Endodermal cell (in vitro differentiated cells): ENCODE data around the gene DCUN1D3. TPM values are rescaled to one million over a fixed set of nuclear protein-coding genes. Genes with fewer than 3 reads are reported as not detected.

Source experiments
- DNase-seq: peaks from one replicate; pipeline ENCODE4 v3.0.0-alpha.2; 2017
- H3K27ac ChIP-seq: 2 replicates; pipeline ENCODE4 v1.5.1; 2013; ENCODE audit warnings: mild to moderate bottlenecking, low read depth, low read length, moderate library complexity
- H3K27me3 ChIP-seq: 2 replicates; pipeline ENCODE4 v1.6.1; 2013; ENCODE audit warnings: mild to moderate bottlenecking, low read length, moderate library complexity; ENCODE audit not compliant: insufficient read depth, control insufficient read depth, poor library complexity, severe bottlenecking
- H3K36me3 ChIP-seq: 2 replicates; pipeline ENCODE4 v1.7.0; 2013; ENCODE audit warnings: mild to moderate bottlenecking, low read length, moderate library complexity; ENCODE audit not compliant: control insufficient read depth, insufficient read depth
- H3K4me1 ChIP-seq: one replicate; pipeline ENCODE4 v1.7.0; 2013; ENCODE audit warnings: low read length; ENCODE audit not compliant: control insufficient read depth, insufficient read depth
- H3K4me3 ChIP-seq: 2 replicates; pipeline ENCODE4 v1.5.1; 2013; ENCODE audit warnings: mild to moderate bottlenecking, low read length, moderate library complexity
- H3K9ac ChIP-seq: 2 replicates; pipeline ENCODE4 v1.6.1; 2013; ENCODE audit warnings: mild to moderate bottlenecking, low read length, moderate library complexity; ENCODE audit not compliant: poor library complexity, severe bottlenecking; ENCODE audit errors: extremely low read depth
- H3K9me3 ChIP-seq: 2 replicates; pipeline ENCODE4 v1.6.1; 2013; ENCODE audit warnings: mild to moderate bottlenecking, low read length, moderate library complexity; ENCODE audit not compliant: control insufficient read depth
- H3K27ac Mint-ChIP-seq: 2 replicates; pipeline ENCODE4 v1.8.0; 2020; ENCODE audit warnings: mixed read lengths
- H3K27me3 Mint-ChIP-seq: 2 replicates; pipeline ENCODE4 v1.8.0; 2021; ENCODE audit warnings: mild to moderate bottlenecking, mixed read lengths; ENCODE audit not compliant: insufficient read depth
- H3K36me3 Mint-ChIP-seq: 2 replicates; pipeline ENCODE4 v1.8.0; 2020; ENCODE audit warnings: low read depth, mixed read lengths
- H3K4me1 Mint-ChIP-seq: 2 replicates; pipeline ENCODE4 v1.8.0; 2020; ENCODE audit warnings: mixed read lengths
- H3K4me3 Mint-ChIP-seq: 2 replicates; pipeline ENCODE4 v1.8.0; 2020; ENCODE audit warnings: mild to moderate bottlenecking, moderate library complexity, mixed read lengths
- H3K9me3 Mint-ChIP-seq: 2 replicates; pipeline ENCODE4 v1.8.0; 2020; ENCODE audit warnings: mild to moderate bottlenecking, mixed read lengths
- CTCF ChIP-seq: fragments of 200-600 bp; sonication (generic); conservative IDR thresholded peaks from 2 replicates; pipeline ENCODE4 v1.5.0; 2021; ENCODE audit warnings: antibody characterized with exemption, mild to moderate bottlenecking
- WGBS, 2 experiments: methylation state at CpG; one replicate each; pipeline versions ENCODE4 v1.1.5 to v1.1.7; 2013; ENCODE audit warnings: missing lambda C conversion rate in 2 of 2, mixed read lengths in 1 of 2; ENCODE audit not compliant: insufficient coverage in 1 of 2, insufficient read length in 1 of 2; 5-methylcytosine and 5-hydroxymethylcytosine counted together
- total RNA-seq, 2 donors: library from RNA; stranded (reverse); fragmentation: NEBNext Ultra II Directional in 1 of 2; extraction: Animal tissue kit (Norgen Biotek cat#: 25700) in 1 of 2; gene quantifications; 2 replicates in 1 of 2; 3 replicates in 1 of 2; pipeline ENCODE4 v1.2.1, GENCODE V29; 2021

DCUN1D3 gene
- total RNA-seq, 2 donors from 2014 or later = 21.3 to 22.7 TPM

DNA sequence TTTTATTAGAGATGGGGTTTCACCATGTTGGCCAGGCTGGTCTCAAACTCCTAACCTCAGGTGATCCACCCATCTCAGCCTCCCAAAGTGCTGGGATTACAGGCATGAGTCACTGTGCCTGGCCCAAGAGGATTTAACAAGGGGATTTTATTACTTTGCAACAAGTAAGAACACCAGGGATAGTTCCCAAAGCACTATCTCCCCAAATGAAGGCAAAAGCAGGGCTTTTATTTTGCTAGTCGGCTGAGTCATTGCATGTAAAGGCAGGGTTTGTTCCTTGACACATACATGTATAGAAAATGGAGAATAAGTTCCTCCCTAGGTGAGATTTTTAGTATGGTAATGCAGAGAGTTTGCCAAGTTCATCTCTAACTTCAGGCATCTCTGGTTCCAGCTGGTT lies 69.8 kb downstream of the DCUN1D3 start:
- H3K9ac ChIP-seq = no peak overlapping the region
- peaks cover 10% of the 10 kb centered on the region for H3K4me1 Mint-ChIP-seq
- no peaks in the 10 kb centered on the region for H3K9me3 Mint-ChIP-seq
- no peak overlapping the region for H3K27ac ChIP-seq
- no peak for TF ChIP-seq CTCF
- H3K27me3 Mint-ChIP-seq = no peaks in the 10 kb centered on the region
- H3K27ac Mint-ChIP-seq = no peak overlapping the region
- H3K36me3 Mint-ChIP-seq = peaks cover 13% of the 10 kb centered on the region
- no peak for DNase-seq
- H3K27me3 ChIP-seq = no peaks in the 10 kb centered on the region
- H3K9me3 ChIP-seq = peaks cover 10% of the 10 kb centered on the region
- 92% methylated on average over 1 of the region's 1 CpG; no CpG with 5 or more reads in 1 of the 2 experiments for WGBS, 2 experiments
- H3K36me3 ChIP-seq = no peaks in the 10 kb centered on the region
- no peak overlapping the region for H3K4me3 ChIP-seq
- peaks cover 6% of the 10 kb centered on the region for H3K4me1 ChIP-seq
- no peak overlapping the region for H3K4me3 Mint-ChIP-seq

DNA sequence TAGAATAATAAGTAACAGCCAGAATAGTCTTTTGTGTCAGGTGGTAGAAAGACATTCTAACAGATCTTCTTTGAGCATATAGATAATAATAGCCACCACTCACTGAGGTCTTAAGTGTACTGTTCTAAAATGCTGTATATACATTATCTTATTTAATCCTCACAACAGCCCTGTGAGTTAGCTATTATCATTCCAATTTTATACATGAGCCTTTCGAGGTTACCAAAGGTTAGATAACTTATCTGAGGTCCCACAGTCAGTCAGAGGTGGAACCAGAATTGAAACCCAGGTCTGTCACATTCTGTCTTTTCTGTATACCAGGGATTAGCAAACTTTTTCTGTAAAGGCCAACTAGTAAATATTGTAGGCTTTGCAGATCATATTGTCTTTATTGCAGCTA lies 70.6 kb downstream of the DCUN1D3 start:
- Histone ChIP-seq H3K27me3 (no peaks in the 10 kb centered on the region), H3K4me3 (no peak overlapping the region), H3K27ac (no peak overlapping the region), H3K4me1 (peaks cover 9% of the 10 kb centered on the region), H3K9ac (no peak overlapping the region), H3K9me3 (peaks cover 4% of the 10 kb centered on the region), H3K36me3 (no peaks in the 10 kb centered on the region)
- Mint-ChIP-seq H3K4me3 (no peak overlapping the region), H3K36me3 (peaks cover 6% of the 10 kb centered on the region), H3K9me3 (no peaks in the 10 kb centered on the region), H3K27ac (no peak overlapping the region), H3K4me1 (peaks cover 13% of the 10 kb centered on the region), H3K27me3 (no peaks in the 10 kb centered on the region)
- DNase-seq = no peak
- WGBS, 2 experiments = 83 to 95% methylated on average over 1 of the region's 1 CpG
- no peak for TF ChIP-seq CTCF

GRCh38 chr16:20826039-20826566 lies 74.1 kb downstream of the DCUN1D3 start:
- no peak overlapping the region for H3K27ac ChIP-seq
- DNase-seq = no peak
- Mint-ChIP-seq H3K4me1 (peaks cover 13% of the 10 kb centered on the region), H3K27ac (no peak overlapping the region), H3K36me3 (peaks cover 6% of the 10 kb centered on the region), H3K4me3 (no peak overlapping the region), H3K9me3 (no peaks in the 10 kb centered on the region), H3K27me3 (no peaks in the 10 kb centered on the region)
- TF ChIP-seq CTCF = no peak
- H3K27me3 ChIP-seq = no peaks in the 10 kb centered on the region
- peaks cover 5% of the 10 kb centered on the region for H3K36me3 ChIP-seq
- no peaks in the 10 kb centered on the region for H3K9me3 ChIP-seq
- H3K4me3 ChIP-seq = no peak overlapping the region
- WGBS, 2 experiments = 71 to 93% methylated on average over 1 to 3 of the region's 3 CpGs
- H3K9ac ChIP-seq = no peak overlapping the region
- H3K4me1 ChIP-seq = peaks cover 9% of the 10 kb centered on the region
